ENCODE data around the gene PSMD4.

DNA sequence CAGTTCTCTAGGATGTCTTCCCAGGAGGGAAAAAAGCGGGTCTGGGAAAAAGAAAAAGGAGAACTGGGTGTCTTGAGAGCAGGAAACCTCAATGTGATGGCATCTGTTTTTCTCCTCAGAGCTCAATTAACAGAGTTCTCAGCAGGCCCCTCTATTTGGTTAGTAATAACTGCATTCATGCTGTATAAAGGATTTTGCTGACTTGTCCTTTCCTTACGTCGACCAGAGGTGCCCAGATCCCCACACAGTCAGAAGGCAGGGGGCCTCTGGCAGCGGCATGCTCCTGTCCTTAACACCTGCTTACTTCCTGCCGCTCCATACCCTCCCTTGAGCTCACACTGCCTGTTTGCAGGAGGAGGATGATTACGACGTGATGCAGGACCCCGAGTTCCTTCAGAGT is 12.3 kb downstream of the PSMD4 start:
- TF ChIP-seq, protein P1, sequence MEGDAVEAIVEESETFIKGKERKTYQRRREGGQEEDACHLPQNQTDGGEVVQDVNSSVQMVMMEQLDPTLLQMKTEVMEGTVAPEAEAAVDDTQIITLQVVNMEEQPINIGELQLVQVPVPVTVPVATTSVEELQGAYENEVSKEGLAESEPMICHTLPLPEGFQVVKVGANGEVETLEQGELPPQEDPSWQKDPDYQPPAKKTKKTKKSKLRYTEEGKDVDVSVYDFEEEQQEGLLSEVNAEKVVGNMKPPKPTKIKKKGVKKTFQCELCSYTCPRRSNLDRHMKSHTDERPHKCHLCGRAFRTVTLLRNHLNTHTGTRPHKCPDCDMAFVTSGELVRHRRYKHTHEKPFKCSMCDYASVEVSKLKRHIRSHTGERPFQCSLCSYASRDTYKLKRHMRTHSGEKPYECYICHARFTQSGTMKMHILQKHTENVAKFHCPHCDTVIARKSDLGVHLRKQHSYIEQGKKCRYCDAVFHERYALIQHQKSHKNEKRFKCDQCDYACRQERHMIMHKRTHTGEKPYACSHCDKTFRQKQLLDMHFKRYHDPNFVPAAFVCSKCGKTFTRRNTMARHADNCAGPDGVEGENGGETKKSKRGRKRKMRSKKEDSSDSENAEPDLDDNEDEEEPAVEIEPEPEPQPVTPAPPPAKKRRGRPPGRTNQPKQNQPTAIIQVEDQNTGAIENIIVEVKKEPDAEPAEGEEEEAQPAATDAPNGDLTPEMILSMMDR (IDR thresholded peaks at IDR 0.05): no peak
- TF ChIP-seq POLR2A (IDR thresholded peaks at IDR 0.05): no peak

All from thyroid gland (tissue), 4 donors.